Esophagus muscularis mucosa (tissue), 4 donors: Measurements from ENCODE around the gene PCSK7.

Experiments
- CTCF ChIP-seq, 3 experiments: fragments of 200-600 bp in 2 of 3; fragments of 450-650 bp in 1 of 3; sonication (generic) in 2 of 3; IDR thresholded peaks; one replicate each; pipeline ENCODE4 v1.5.1; 2017 to 2019; ENCODE audit warnings: antibody characterized with exemption in 3 of 3, mild to moderate bottlenecking in 2 of 3, moderate library complexity in 1 of 3
- EP300 ChIP-seq: sonication (generic); formaldehyde crosslinking; IDR thresholded peaks from one replicate; pipeline ENCODE4 v1.6.1; 2017; ENCODE audit warnings: antibody characterized with exemption
- POLR2A ChIP-seq: fragments of 450-650 bp; IDR thresholded peaks from one replicate; pipeline ENCODE4 v1.6.1; 2017; ENCODE audit warnings: antibody characterized with exemption, moderate library complexity, mild to moderate bottlenecking, low read depth
- POLR2AphosphoS5 ChIP-seq, 2 donors: sonication (generic); formaldehyde crosslinking; IDR thresholded peaks; one replicate each; pipeline ENCODE4 v1.6.1; 2017; ENCODE audit warnings: antibody characterized with exemption in 2 of 2

GRCh38 chr11:117199916-117200812, 31.7 kb downstream of the PCSK7 start:
- no peak for TF ChIP-seq EP300
- TF ChIP-seq CTCF (IDR thresholded peaks at IDR 0.05) = no peak
- TF ChIP-seq POLR2AphosphoS5 (IDR thresholded peaks at IDR 0.05) = peak; percentile 7 to 39
- TF ChIP-seq POLR2A = no peak
